Common myeloid progenitor, CD34-positive (primary cell): ENCODE data around the gene ADGRD1.

Source experiments
- CTCF ChIA-PET: fragments of 350-600 bp; sonication (Branson Sonifier 250); formaldehyde crosslinking; loops from one replicate; lab custom pipeline; 2021; ENCODE audit warnings: antibody characterized with exemption; lab: Charles Lee
- POLR2A ChIA-PET: fragments of 350-600 bp; sonication (Branson Sonifier 250); formaldehyde crosslinking; loops from one replicate; lab custom pipeline; 2021; ENCODE audit warnings: antibody characterized with exemption; lab: Charles Lee
- DNase-seq, 3 donors: peaks; one replicate each; pipeline versions ENCODE4 v3.0.0 to v3.0.0-alpha.2; 2013
- H3K27ac ChIP-seq, 2 experiments: 1 replicate in 1 of 2; 2 replicates in 1 of 2; pipeline ENCODE4 v1.7.0; 2013; ENCODE audit warnings: inconsistent platforms in 2 of 2, low read length in 2 of 2, mild to moderate bottlenecking in 2 of 2, low read depth in 1 of 2, moderate library complexity in 1 of 2; ENCODE audit not compliant: severe bottlenecking in 2 of 2, insufficient read depth in 1 of 2, poor library complexity in 1 of 2
- H3K27me3 ChIP-seq, 5 experiments: replicated peaks in 2 of 5; 1 replicate in 3 of 5; 2 replicates in 2 of 5; pipeline versions ENCODE4 v1.6.1 to v1.7.0; 2013; ENCODE audit warnings: low read length in 4 of 5, mild to moderate bottlenecking in 2 of 5, moderate library complexity in 2 of 5, inconsistent platforms in 1 of 5; ENCODE audit not compliant: insufficient read depth in 5 of 5, control insufficient read depth in 4 of 5
- H3K36me3 ChIP-seq, 4 experiments: 1 replicate in 2 of 4; 2 replicates in 2 of 4; pipeline versions ENCODE4 v1.6.1 to v1.7.0; 2013; ENCODE audit warnings: low read length in 3 of 4, control low read depth in 1 of 4, mild to moderate bottlenecking in 1 of 4; ENCODE audit not compliant: control insufficient read depth in 4 of 4, insufficient read depth in 4 of 4
- H3K4me1 ChIP-seq, 4 experiments: 1 replicate in 3 of 4; 2 replicates in 1 of 4; pipeline versions ENCODE4 v1.6.1 to v1.7.1; 2013; ENCODE audit warnings: low read length in 3 of 4, mild to moderate bottlenecking in 3 of 4, control low read depth in 1 of 4, inconsistent platforms in 1 of 4, moderate library complexity in 1 of 4; ENCODE audit not compliant: control insufficient read depth in 4 of 4, insufficient read depth in 4 of 4; ENCODE audit errors: control extremely low read depth in 1 of 4
- H3K4me3 ChIP-seq, 7 experiments: 1 replicate in 4 of 7; 2 replicates in 3 of 7; pipeline versions ENCODE4 v1.5.1 to v1.7.0; 2013; ENCODE audit warnings: mild to moderate bottlenecking in 7 of 7, low read length in 6 of 7, moderate library complexity in 6 of 7, inconsistent platforms in 2 of 7, low read depth in 2 of 7, control low read depth in 1 of 7; ENCODE audit not compliant: insufficient read depth in 4 of 7, control insufficient read depth in 1 of 7; ENCODE audit errors: extremely low read depth in 1 of 7
- H3K9me3 ChIP-seq, 5 experiments: 1 replicate in 4 of 5; 2 replicates in 1 of 5; pipeline versions ENCODE4 v1.6.1 to v1.7.1; 2013; ENCODE audit warnings: low read length in 4 of 5, mild to moderate bottlenecking in 2 of 5, inconsistent platforms in 1 of 5, low read depth in 1 of 5, moderate library complexity in 1 of 5; ENCODE audit not compliant: control insufficient read depth in 4 of 5, insufficient read depth in 2 of 5; ENCODE audit errors: control extremely low read depth in 1 of 5
- WGBS: methylation state at CpG from one replicate; pipeline ENCODE4 v1.1.5; 2013; ENCODE audit not compliant: insufficient coverage; 5-methylcytosine and 5-hydroxymethylcytosine counted together

ADGRD1 gene

DNA sequence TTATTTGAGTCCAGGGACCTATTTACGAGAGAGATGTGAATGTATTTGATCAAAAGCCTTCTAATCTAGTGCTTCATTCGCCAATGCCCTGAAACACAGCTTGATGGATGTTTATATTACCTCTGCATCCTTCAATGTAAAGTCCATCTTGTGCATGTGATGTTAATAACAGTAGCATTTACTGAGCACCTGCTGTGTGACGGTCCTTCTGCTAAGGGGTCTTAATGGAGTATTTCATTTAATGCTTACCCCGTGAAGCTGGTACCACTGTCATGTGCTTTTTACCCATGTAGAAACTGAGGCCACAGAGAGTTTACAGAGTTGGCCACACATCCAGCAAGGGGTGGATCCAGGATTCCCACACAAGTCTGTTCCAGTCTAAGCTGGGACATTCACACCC lies 237.3 kb downstream of the ADGRD1 start:
- Histone ChIP-seq H3K4me3 (no peak overlapping the region), H3K27ac (no peak overlapping the region), H3K9me3 (peaks cover 0 to 8% (median 5%) of the 10 kb centered on the region in 5 experiments), H3K27me3 (no peaks in the 10 kb centered on the region), H3K36me3 (no peaks in the 10 kb centered on the region), H3K4me1 (no peaks in the 10 kb centered on the region)
- ChIA-PET CTCF (interaction anchor here (1.0 kb wide), 1 partner anchor 27 kb away, joined by 3 read pairs; no protein-coding TSS in a partner anchor), POLR2A (no interaction called here)
- DNase-seq = no peak
- 100% methylated on average over 2 of the region's 4 CpGs for WGBS
